Activated CD4-positive, CD25-positive, alpha-beta regulatory T cell treated with anti-CD3 and anti-CD28 coated beads, Interleukin-2, amount 50 U/mL, for 16 hours (primary cell): ENCODE measurements around the gene RNF32.
"Not testable (repeated sequence)": the region's sequence is repeated elsewhere in the genome, so short reads cannot be mapped to it uniquely, and the experiment has no call there.

Source experiments
- DNase-seq: peaks from one replicate; pipeline ENCODE4 v3.0.0-alpha.2; 2020; ENCODE audit warnings: low read depth, low spot score

Gene RNF32

GRCh38 chr7:156614434-156615264 lies 25.9 kb upstream of the RNF32 start:
- no peak for DNase-seq

- DNase-seq: no peak
Measured at GRCh38 chr7:156616269-156617202, 24.0 kb upstream of the RNF32 start.

- DNase-seq: no peak
Measured at GRCh38 chr7:156617215-156617614, 23.4 kb upstream of the RNF32 start.

GRCh38 chr7:156618078-156618779 lies 22.3 kb upstream of the RNF32 start:
- DNase-seq: no peak

GRCh38 chr7:156618780-156619367 lies 21.7 kb upstream of the RNF32 start:
- no peak for DNase-seq

GRCh38 chr7:156619488-156620290 lies 20.9 kb upstream of the RNF32 start:
- not testable (repeated sequence) for DNase-seq

GRCh38 chr7:156620291-156620675 lies 20.3 kb upstream of the RNF32 start:
- DNase-seq: no peak

- DNase-seq: no peak
Measured at GRCh38 chr7:156621652-156622051, 18.9 kb upstream of the RNF32 start.

- DNase-seq: no peak
Measured at GRCh38 chr7:156625580-156625979, 15.0 kb upstream of the RNF32 start.

- DNase-seq: no peak
Measured at GRCh38 chr7:156626220-156626895, 14.2 kb upstream of the RNF32 start.

GRCh38 chr7:156628562-156628961 lies 12.0 kb upstream of the RNF32 start:
- no peak for DNase-seq

- no peak for DNase-seq
Measured at GRCh38 chr7:156629873-156630272, 10.7 kb upstream of the RNF32 start.

GRCh38 chr7:156634117-156634516 lies 6.5 kb upstream of the RNF32 start:
- DNase-seq: no peak

GRCh38 chr7:156635529-156636385 lies 4.8 kb upstream of the RNF32 start:
- no peak for DNase-seq

GRCh38 chr7:156637093-156637492 lies 3.5 kb upstream of the RNF32 start:
- DNase-seq: not testable (repeated sequence)

- no peak for DNase-seq
Measured at GRCh38 chr7:156638443-156639077, 2.0 kb upstream of the RNF32 start.

GRCh38 chr7:156639426-156640256 lies 933 bp upstream of the RNF32 start:
- peak; percentile 4 for DNase-seq
